Astrocyte (in vitro differentiated cells and primary cell): ENCODE data around the gene F11. TPM values are rescaled to one million over a fixed set of nuclear protein-coding genes. Genes with fewer than 3 reads are reported as not detected.
"Not testable (repeated sequence)": the region's sequence is repeated elsewhere in the genome, so short reads cannot be mapped to it uniquely, and the experiment has no call there.

Experiments used
- DNase-seq: peaks from one replicate; pipeline ENCODE4 v3.0.0-alpha.2; 2010; ENCODE audit warnings: low read depth
- FAIRE-seq: peaks from 2 replicates; lab custom pipeline; 2011; peaks lifted over from hg19 to GRCh38; lab: Jason Lieb, UNC
- H2AFZ ChIP-seq: 2 replicates; pipeline ENCODE4 v1.6.0; 2012; ENCODE audit warnings: low read depth, low read length, inconsistent platforms
- H3K27ac ChIP-seq: 2 replicates; pipeline ENCODE4 v1.5.1; 2011; ENCODE audit warnings: low read depth, low read length, inconsistent platforms
- H3K27me3 ChIP-seq: 2 replicates; pipeline ENCODE4 v1.6.0; 2011; ENCODE audit warnings: low read length, inconsistent platforms; ENCODE audit not compliant: insufficient read depth
- H3K36me3 ChIP-seq: 2 replicates; pipeline ENCODE4 v1.5.1; 2011; ENCODE audit warnings: low read length, inconsistent platforms; ENCODE audit not compliant: insufficient read depth
- H3K4me1 ChIP-seq: 2 replicates; pipeline ENCODE4 v1.5.1; 2011; ENCODE audit warnings: low read length, inconsistent platforms; ENCODE audit not compliant: insufficient read depth
- H3K4me2 ChIP-seq: 2 replicates; pipeline ENCODE4 v1.6.0; 2012; ENCODE audit warnings: low read length, inconsistent platforms
- H3K4me3 ChIP-seq: 2 replicates; pipeline ENCODE4 v1.5.1; 2011; ENCODE audit warnings: low read depth, mild to moderate bottlenecking, low read length, inconsistent platforms; ENCODE audit not compliant: insufficient read depth
- H3K79me2 ChIP-seq: 2 replicates; pipeline ENCODE4 v1.6.0; 2012; ENCODE audit warnings: mild to moderate bottlenecking, low read length, inconsistent platforms; ENCODE audit not compliant: insufficient read depth
- H3K9ac ChIP-seq: 2 replicates; pipeline ENCODE4 v1.6.0; 2012; ENCODE audit warnings: mild to moderate bottlenecking, low read length, inconsistent platforms
- H3K9me3 ChIP-seq: 2 replicates; pipeline ENCODE4 v1.5.1; 2012; ENCODE audit warnings: low read depth, mild to moderate bottlenecking, low read length, inconsistent platforms; ENCODE audit not compliant: insufficient read depth
- H4K20me1 ChIP-seq: 2 replicates; pipeline ENCODE4 v1.6.0; 2012; ENCODE audit warnings: low read length, inconsistent platforms; ENCODE audit not compliant: insufficient read depth
- H3K27ac Mint-ChIP-seq: one replicate; pipeline ENCODE4 v1.8.0; 2021; ENCODE audit warnings: mild to moderate bottlenecking, mixed read lengths; ENCODE audit not compliant: unreplicated experiment
- H3K27me3 Mint-ChIP-seq: one replicate; pipeline ENCODE4 v1.8.0; 2021; ENCODE audit warnings: low read depth, mixed read lengths; ENCODE audit not compliant: unreplicated experiment
- H3K36me3 Mint-ChIP-seq: one replicate; pipeline ENCODE4 v1.8.0; 2021; ENCODE audit warnings: low read depth, mixed read lengths; ENCODE audit not compliant: unreplicated experiment
- H3K4me1 Mint-ChIP-seq: one replicate; pipeline ENCODE4 v1.8.0; 2021; ENCODE audit warnings: low read depth, mixed read lengths; ENCODE audit not compliant: unreplicated experiment
- H3K4me3 Mint-ChIP-seq: one replicate; pipeline ENCODE4 v1.8.0; 2021; ENCODE audit warnings: mild to moderate bottlenecking, moderate library complexity, mixed read lengths; ENCODE audit not compliant: unreplicated experiment
- H3K9me3 Mint-ChIP-seq: one replicate; pipeline ENCODE4 v1.8.0; 2021; ENCODE audit warnings: mild to moderate bottlenecking, mixed read lengths; ENCODE audit not compliant: unreplicated experiment
- CTCF ChIP-seq: IDR thresholded peaks from 2 replicates; pipeline ENCODE4 v1.5.1; 2011; ENCODE audit warnings: low read depth, mild to moderate bottlenecking, inconsistent platforms, low read length, moderate library complexity; ENCODE audit not compliant: insufficient read depth
- EZH2 ChIP-seq: IDR thresholded peaks from 2 replicates; pipeline ENCODE4 v1.6.1; 2012; ENCODE audit warnings: mild to moderate bottlenecking, low read length, inconsistent platforms; ENCODE audit not compliant: insufficient read depth
- total RNA-seq: library from RNA; stranded (reverse); gene quantifications from 2 replicates; pipeline ENCODE4 v1.2.1, GENCODE V29; 2021

The F11 gene
- total RNA-seq, 1 donor from 2014 or later = not detected

DNA sequence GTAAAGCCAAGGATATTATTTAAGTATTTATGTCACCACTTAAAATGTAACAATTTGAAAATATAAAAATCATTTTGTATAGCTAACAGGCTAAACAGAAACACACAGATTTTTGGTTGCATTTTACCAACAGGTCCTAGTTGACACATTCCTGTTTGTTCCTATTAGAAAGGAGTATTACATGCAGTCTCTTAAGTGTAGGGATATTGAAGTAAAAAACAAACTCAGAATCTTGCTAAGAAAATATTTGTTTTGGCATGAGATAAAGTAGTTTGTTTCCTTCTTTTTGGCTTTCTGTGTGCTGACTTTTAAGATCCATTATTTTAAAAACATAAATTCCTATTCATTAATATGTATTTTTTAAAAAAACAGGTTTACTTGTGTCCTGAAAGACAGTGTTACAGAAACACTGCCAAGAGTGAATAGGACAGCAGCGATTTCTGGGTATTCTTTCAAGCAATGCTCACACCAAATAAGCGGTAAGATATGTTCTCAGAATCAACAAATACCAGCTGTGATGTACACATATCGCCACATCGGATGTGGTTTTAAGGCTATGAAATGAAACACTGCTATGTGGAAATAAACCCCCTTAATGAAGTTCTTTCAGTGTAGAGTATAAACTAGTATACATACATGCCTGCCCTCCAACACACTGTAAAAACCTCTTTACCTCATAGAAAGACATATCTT, 6.9 kb downstream of the F11 start:
- Histone ChIP-seq H3K27ac (no peak overlapping the region), H4K20me1 (no peaks in the 10 kb centered on the region), H3K27me3 (peaks cover 4% of the 10 kb centered on the region), H3K9ac (no peak overlapping the region), H3K9me3 (no peaks in the 10 kb centered on the region), H3K4me1 (no peaks in the 10 kb centered on the region), H2AFZ (no peak overlapping the region), H3K79me2 (no peaks in the 10 kb centered on the region), H3K36me3 (no peaks in the 10 kb centered on the region), H3K4me3 (no peak overlapping the region), H3K4me2 (no peak overlapping the region)
- DNase-seq (no peak), FAIRE-seq (no peak)
- no peak for TF ChIP-seq EZH2
- TF ChIP-seq CTCF = no peak
- Mint-ChIP-seq H3K27ac (no peak overlapping the region), H3K9me3 (no peaks in the 10 kb centered on the region), H3K27me3 (no peaks in the 10 kb centered on the region), H3K4me1 (no peaks in the 10 kb centered on the region), H3K4me3 (no peak overlapping the region), H3K36me3 (no peaks in the 10 kb centered on the region)

DNA sequence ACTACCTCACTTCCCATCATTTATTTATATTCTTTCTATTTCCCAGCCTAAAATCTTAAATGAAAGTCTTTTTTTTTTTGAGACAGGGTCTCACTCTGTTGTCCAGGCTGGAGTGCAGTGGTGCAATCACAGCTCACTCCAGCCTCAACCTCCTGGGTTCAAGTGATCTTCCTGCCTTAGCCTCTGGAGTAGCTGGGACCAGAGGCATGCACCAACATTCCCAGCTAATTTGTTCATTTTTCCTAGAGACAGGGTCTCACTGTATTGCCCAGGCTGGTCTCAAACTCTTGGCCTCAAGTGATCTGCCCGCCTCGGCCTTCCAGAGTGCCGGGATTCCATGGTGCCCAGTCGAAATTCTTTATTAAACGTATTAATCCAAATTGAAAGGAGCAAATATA, 7.4 kb downstream of the F11 start:
- not testable (repeated sequence) for H3K79me2 ChIP-seq, H3K9me3 ChIP-seq, H3K4me1 Mint-ChIP-seq, H3K36me3 ChIP-seq, DNase-seq, H3K9me3 Mint-ChIP-seq, H3K9ac ChIP-seq, H3K36me3 Mint-ChIP-seq, H3K27ac Mint-ChIP-seq, H3K4me2 ChIP-seq, H4K20me1 ChIP-seq, H3K27me3 Mint-ChIP-seq, FAIRE-seq, H3K27ac ChIP-seq, H2AFZ ChIP-seq, H3K4me3 Mint-ChIP-seq, H3K4me3 ChIP-seq, H3K4me1 ChIP-seq, H3K27me3 ChIP-seq

DNA sequence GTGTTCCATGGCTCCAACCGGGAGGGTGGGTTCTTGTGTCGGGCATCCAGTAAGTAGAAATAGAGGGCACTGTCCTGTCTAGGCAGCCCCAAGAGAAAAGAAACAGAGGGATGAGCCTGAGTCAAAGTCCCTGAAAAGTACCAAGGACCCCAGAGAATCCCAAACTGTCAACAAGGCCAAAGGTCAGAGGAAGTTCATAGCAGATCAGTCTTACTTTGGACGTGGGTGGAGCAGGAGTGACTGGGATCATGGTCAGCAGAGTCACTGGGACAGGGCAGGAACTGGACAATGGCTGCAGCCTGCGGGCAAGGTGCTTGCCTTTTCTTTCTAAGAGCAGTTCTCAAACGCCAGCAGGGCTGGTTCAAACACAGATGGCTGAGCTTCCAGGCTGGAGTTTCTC, 17.3 kb downstream of the F11 start:
- Mint-ChIP-seq H3K4me3 (no peak overlapping the region), H3K4me1 (no peaks in the 10 kb centered on the region), H3K36me3 (no peaks in the 10 kb centered on the region), H3K27ac (no peak overlapping the region), H3K9me3 (no peaks in the 10 kb centered on the region), H3K27me3 (peaks cover 3% of the 10 kb centered on the region)
- Histone ChIP-seq H4K20me1 (no peaks in the 10 kb centered on the region), H2AFZ (no peak overlapping the region), H3K9ac (no peak overlapping the region), H3K4me3 (no peak overlapping the region), H3K27ac (no peak overlapping the region), H3K4me2 (no peak overlapping the region), H3K36me3 (no peaks in the 10 kb centered on the region), H3K79me2 (no peaks in the 10 kb centered on the region), H3K4me1 (no peaks in the 10 kb centered on the region), H3K9me3 (no peaks in the 10 kb centered on the region), H3K27me3 (no peaks in the 10 kb centered on the region)
- no peak for DNase-seq
- FAIRE-seq = no peak
- TF ChIP-seq CTCF (no peak), EZH2 (no peak)
